ENCODE measurements around the gene RASL10B. TPM values are rescaled to one million over a fixed set of nuclear protein-coding genes. Genes with fewer than 3 reads are reported as not detected.

Gene RASL10B
- total RNA-seq, 1 donor from 2014 or later, result 16.2 TPM

DNA sequence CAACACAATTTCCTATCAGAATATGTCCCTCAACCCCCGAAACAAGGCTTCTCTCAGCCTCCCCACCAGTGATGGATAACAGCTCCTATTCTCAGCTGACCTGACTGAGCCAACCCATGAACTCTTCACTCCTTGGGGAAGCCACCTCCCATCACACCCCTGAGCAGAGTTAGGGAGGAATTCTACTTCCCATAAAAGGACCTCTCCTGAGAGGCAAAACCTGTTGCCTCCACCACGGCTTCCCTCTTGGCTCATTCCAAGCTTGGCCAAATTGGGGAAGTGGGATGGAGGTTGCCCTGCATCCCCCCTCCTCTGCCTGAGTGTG is 5.7 kb upstream of the RASL10B start:
- peak overlapping the region; percentile 98 for H3K27ac Mint-ChIP-seq (ENCODE audit: unreplicated experiment)
- peaks cover 28% of the 10 kb centered on the region for H3K36me3 Mint-ChIP-seq (ENCODE audit: unreplicated experiment)
- H3K27me3 Mint-ChIP-seq (ENCODE audit: unreplicated experiment), result no peaks in the 10 kb centered on the region
- peak overlapping the region; percentile 49 for H3K4me3 Mint-ChIP-seq (ENCODE audit: unreplicated experiment)
- peaks cover 52% of the 10 kb centered on the region for H3K4me1 Mint-ChIP-seq (ENCODE audit: unreplicated experiment)
- H3K9me3 Mint-ChIP-seq (ENCODE audit: unreplicated experiment), result no peaks in the 10 kb centered on the region
- no peak for DNase-seq (ENCODE audit: extremely low spot score, unreplicated experiment)
- TF ChIP-seq, protein P1, sequence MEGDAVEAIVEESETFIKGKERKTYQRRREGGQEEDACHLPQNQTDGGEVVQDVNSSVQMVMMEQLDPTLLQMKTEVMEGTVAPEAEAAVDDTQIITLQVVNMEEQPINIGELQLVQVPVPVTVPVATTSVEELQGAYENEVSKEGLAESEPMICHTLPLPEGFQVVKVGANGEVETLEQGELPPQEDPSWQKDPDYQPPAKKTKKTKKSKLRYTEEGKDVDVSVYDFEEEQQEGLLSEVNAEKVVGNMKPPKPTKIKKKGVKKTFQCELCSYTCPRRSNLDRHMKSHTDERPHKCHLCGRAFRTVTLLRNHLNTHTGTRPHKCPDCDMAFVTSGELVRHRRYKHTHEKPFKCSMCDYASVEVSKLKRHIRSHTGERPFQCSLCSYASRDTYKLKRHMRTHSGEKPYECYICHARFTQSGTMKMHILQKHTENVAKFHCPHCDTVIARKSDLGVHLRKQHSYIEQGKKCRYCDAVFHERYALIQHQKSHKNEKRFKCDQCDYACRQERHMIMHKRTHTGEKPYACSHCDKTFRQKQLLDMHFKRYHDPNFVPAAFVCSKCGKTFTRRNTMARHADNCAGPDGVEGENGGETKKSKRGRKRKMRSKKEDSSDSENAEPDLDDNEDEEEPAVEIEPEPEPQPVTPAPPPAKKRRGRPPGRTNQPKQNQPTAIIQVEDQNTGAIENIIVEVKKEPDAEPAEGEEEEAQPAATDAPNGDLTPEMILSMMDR (IDR thresholded peaks at IDR 0.05), result no peak

DNA sequence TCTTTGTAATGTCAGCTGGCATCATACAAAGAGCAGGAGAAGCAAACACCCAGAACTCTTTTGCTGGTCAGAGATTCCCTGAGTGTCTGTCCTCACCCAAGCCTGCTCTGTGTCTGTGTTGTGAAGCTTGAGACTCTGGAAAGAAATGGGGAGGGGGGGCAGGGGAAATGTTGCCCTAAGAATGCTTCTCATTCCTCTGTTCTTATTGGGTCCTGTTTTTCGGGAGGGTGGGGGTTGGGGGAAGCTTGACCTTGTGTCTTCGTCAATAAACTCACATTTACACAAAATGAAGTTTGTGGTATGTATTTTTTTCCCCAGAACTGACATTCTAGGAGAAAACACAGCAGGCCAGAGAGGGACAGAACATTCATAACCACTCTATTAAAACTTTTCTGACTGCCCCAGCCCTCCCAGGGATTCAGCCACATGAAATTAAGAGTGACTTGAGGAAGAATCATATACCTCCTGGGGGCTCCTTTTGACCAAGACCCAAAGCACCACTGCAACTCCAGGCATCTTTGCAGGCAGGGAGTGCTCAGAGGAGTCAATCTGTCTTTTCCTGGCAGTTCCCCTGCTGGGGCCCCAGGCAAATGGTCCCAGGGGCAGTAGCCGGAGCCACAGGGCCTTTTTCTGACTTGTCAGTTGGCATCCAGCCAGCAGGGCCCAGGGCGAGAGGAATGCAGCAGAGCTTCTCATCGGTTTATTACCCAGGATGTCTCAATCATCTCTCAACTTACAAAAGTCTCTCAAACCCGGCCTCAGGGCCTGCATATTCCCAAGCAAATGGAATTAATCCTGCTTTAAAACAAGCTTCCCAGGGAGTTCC is 5.1 kb upstream of the RASL10B start:
- peak overlapping the region; percentile 98 for H3K27ac Mint-ChIP-seq (ENCODE audit: unreplicated experiment)

DNA sequence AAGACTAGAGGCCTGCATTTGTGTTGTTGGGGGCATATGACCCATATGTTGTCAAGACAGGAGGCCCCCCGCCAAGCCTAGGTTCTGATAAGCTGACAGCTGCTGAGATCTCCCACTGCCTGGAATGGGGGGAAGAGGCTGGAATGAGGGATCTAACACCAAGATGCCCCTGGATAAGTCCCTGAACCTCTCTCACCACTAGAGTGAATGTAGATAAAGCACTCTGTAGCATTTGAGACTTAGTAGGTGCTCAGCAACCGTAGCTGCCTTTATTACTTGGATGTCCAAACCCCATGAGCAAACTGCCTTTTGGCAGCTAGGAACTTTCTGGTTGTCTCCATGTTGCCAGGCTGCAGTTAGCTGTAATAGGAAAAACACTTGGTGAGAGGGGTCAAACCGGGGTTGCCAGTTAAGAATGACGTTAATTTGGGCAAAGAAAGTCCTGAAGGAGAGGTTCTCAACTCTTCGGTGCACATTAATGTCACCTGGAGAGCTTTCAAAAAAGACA is 4.4 kb upstream of the RASL10B start:
- DNase-seq (ENCODE audit: extremely low spot score, unreplicated experiment), result no peak
- H3K4me1 Mint-ChIP-seq (ENCODE audit: unreplicated experiment), result peaks cover 58% of the 10 kb centered on the region
- no peak overlapping the region for H3K4me3 Mint-ChIP-seq (ENCODE audit: unreplicated experiment)
- TF ChIP-seq, protein P1 (IDR thresholded peaks at IDR 0.05), result no peak
- peaks cover 24% of the 10 kb centered on the region for H3K36me3 Mint-ChIP-seq (ENCODE audit: unreplicated experiment)
- no peaks in the 10 kb centered on the region for H3K27me3 Mint-ChIP-seq (ENCODE audit: unreplicated experiment)
- peak overlapping the region; percentile 98 for H3K27ac Mint-ChIP-seq (ENCODE audit: unreplicated experiment)
- H3K9me3 Mint-ChIP-seq (ENCODE audit: unreplicated experiment), result no peaks in the 10 kb centered on the region

More for the DNA sequence above, 5.1 kb upstream of the RASL10B start:
- Mint-ChIP-seq H3K27me3 (ENCODE audit: unreplicated experiment) (no peaks in the 10 kb centered on the region), H3K4me1 (ENCODE audit: unreplicated experiment) (peaks cover 58% of the 10 kb centered on the region), H3K36me3 (ENCODE audit: unreplicated experiment) (peaks cover 28% of the 10 kb centered on the region), H3K4me3 (ENCODE audit: unreplicated experiment) (peak overlapping the region; percentile 49), H3K9me3 (ENCODE audit: unreplicated experiment) (no peaks in the 10 kb centered on the region)
- TF ChIP-seq, protein P1 (IDR thresholded peaks at IDR 0.05), result no peak
- DNase-seq (ENCODE audit: extremely low spot score, unreplicated experiment), result peak; percentile 98

DNA sequence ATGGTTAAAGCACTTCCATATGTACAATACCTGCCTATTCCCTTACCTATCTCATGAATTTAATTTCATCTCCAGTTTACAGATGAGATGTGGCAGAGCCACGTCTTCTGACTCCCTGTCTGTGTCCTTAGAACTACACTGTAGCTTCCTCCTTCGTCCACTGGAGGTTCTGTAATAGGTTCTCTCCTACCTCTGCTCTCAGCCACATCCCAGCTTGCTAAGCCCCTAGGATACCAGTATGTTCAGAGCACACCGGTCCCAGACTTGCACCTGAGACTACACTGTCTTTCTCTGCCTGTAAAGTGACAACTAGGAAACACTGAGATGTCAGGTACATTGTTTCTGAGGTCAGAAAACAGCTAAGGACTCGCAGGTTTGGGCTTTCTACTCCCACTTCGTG is 3.8 kb upstream of the RASL10B start:
- no peak for DNase-seq (ENCODE audit: extremely low spot score, unreplicated experiment)
- Mint-ChIP-seq H3K4me3 (ENCODE audit: unreplicated experiment) (no peak overlapping the region), H3K27me3 (ENCODE audit: unreplicated experiment) (no peaks in the 10 kb centered on the region), H3K27ac (ENCODE audit: unreplicated experiment) (peak overlapping the region; percentile 98), H3K9me3 (ENCODE audit: unreplicated experiment) (no peaks in the 10 kb centered on the region), H3K4me1 (ENCODE audit: unreplicated experiment) (peaks cover 62% of the 10 kb centered on the region), H3K36me3 (ENCODE audit: unreplicated experiment) (peaks cover 22% of the 10 kb centered on the region)
- TF ChIP-seq, protein P1 (IDR thresholded peaks at IDR 0.05), result no peak

DNA sequence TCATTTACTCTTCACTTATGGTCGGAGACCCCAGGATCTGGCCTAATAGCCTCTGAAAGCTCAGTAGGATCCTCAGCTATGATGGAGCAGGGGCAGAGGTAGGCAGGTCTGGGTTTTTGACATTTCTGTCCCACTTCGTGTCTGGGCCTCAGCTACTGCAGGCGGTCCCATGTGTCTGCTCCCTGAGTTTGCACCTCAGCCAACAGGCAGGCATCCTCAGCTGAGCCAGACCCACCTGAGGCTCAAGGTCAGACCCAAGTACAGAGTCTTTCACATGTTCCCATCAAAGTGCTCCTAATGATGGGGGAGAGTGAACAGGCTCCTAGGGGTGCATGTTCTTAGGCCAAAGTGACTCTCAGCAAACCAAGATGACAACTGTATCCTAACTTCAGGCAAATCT is 2.9 kb upstream of the RASL10B start:
- H3K27ac Mint-ChIP-seq (ENCODE audit: unreplicated experiment), result no peak overlapping the region
- DNase-seq (ENCODE audit: extremely low spot score, unreplicated experiment), result no peak
- peaks cover 16% of the 10 kb centered on the region for H3K36me3 Mint-ChIP-seq (ENCODE audit: unreplicated experiment)
- H3K4me3 Mint-ChIP-seq (ENCODE audit: unreplicated experiment), result no peak overlapping the region
- no peaks in the 10 kb centered on the region for H3K27me3 Mint-ChIP-seq (ENCODE audit: unreplicated experiment)
- no peaks in the 10 kb centered on the region for H3K9me3 Mint-ChIP-seq (ENCODE audit: unreplicated experiment)
- H3K4me1 Mint-ChIP-seq (ENCODE audit: unreplicated experiment), result peaks cover 65% of the 10 kb centered on the region
- TF ChIP-seq, protein P1 (IDR thresholded peaks at IDR 0.05), result no peak

Measured in osteocyte (in vitro differentiated cells).